SK-N-MC (cell line): ENCODE data around the gene CACNA1C.

Experiments
- DNase-seq: peaks from one replicate; pipeline ENCODE4 v3.0.0-alpha.2; 2011; ENCODE audit warnings: low read depth, low spot score
- H3K27ac ChIP-seq: fragments of 200-600 bp; sonication (generic); 2 replicates; pipeline ENCODE4 v1.5.1; 2016; ENCODE audit warnings: mixed run types
- H3K36me3 ChIP-seq: fragments of 200-600 bp; sonication (generic); 2 replicates; pipeline ENCODE4 v1.6.1; 2017; ENCODE audit warnings: antibody characterized with exemption, low read length, mixed read lengths; ENCODE audit not compliant: insufficient read depth
- H3K4me3 ChIP-seq: fragments of 200-600 bp; sonication (generic); 2 replicates; pipeline ENCODE4 v1.5.1; 2016
- H3K9ac ChIP-seq: fragments of 200-600 bp; sonication (generic); 2 replicates; pipeline ENCODE4 v1.8.0; 2017; ENCODE audit warnings: mixed run types, mixed read lengths; ENCODE audit not compliant: insufficient read length
- H3K9me3 ChIP-seq: fragments of 200-600 bp; sonication (generic); 2 replicates; pipeline ENCODE4 v1.6.1; 2017; ENCODE audit warnings: low read depth, mild to moderate bottlenecking, antibody characterized with exemption, low read length, moderate library complexity, mixed read lengths
- EZH2 ChIP-seq: fragments of 200-600 bp; sonication (generic); IDR thresholded peaks from one replicate; pipeline ENCODE4 v1.6.1; 2017; ENCODE audit warnings: antibody characterized with exemption
- FOXP2 ChIP-seq: optimal IDR thresholded peaks from 2 replicates; pipeline ENCODE3; 2011; ENCODE audit warnings: mild to moderate bottlenecking, moderate library complexity; ENCODE audit not compliant: insufficient read depth; ENCODE audit errors: extremely low read length, control extremely low read depth
- POLR2AphosphoS5 ChIP-seq: IDR thresholded peaks from 2 replicates; pipeline ENCODE4 v1.6.1; 2012; ENCODE audit warnings: mild to moderate bottlenecking, low read depth, low read length, borderline replicate concordance

CACNA1C gene

DNA sequence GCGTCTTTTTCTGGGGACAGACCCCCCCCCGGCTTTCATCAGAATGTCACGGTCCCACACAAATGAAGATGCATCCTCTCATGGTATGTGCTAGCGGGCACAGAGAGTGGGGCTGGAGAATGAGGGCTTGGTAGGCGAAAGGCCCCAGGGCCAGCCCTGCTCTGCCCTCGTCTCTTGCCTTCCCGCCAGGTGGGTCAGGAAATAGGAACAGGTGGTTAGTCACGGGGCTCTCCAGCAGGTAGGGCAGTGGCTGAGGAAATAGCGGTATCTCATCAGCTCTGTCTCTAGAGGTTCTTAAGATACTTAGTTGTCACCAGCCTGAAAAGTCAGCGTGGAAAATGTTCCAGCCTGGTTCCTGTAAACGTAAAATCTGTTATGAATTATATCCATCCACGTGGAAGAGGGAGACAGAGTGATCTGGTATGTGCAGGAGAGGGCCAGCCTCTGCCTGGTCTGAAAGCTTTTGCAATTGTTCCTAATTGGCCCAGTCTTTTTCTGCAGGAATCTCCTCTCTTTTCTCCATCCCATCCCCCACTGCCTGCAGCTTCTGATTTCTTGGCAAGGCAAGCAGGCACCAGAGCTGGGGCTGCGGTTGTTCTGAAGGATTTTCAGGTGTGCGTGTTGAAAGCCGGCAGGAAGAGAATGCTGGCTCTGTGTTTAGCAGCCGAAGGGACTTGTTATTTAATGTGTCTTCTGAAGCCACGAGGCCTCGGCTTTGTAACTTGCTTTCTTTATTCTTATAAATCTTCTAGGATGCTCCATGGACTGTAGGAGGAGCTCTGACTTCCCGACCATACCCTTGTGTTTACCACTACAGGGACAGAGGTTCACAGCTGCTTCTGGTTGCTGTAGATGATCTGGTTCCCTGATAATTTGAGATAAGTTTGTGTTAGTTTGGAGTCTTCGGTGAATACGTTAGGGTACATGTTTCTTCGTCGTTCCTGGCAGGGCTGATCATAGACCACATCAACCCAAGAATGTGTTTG is 131.1 kb downstream of the CACNA1C start:
- H3K27ac ChIP-seq, result peak overlapping the region; percentile 57
- H3K4me3 ChIP-seq, result peak overlapping the region; percentile 59
- H3K9ac ChIP-seq, result no peak overlapping the region
- no peaks in the 10 kb centered on the region for H3K36me3 ChIP-seq
- DNase-seq, result peak; percentile 18
- H3K9me3 ChIP-seq, result no peaks in the 10 kb centered on the region
- TF ChIP-seq EZH2 (no peak), POLR2AphosphoS5 (no peak), FOXP2 (no peak)

DNA sequence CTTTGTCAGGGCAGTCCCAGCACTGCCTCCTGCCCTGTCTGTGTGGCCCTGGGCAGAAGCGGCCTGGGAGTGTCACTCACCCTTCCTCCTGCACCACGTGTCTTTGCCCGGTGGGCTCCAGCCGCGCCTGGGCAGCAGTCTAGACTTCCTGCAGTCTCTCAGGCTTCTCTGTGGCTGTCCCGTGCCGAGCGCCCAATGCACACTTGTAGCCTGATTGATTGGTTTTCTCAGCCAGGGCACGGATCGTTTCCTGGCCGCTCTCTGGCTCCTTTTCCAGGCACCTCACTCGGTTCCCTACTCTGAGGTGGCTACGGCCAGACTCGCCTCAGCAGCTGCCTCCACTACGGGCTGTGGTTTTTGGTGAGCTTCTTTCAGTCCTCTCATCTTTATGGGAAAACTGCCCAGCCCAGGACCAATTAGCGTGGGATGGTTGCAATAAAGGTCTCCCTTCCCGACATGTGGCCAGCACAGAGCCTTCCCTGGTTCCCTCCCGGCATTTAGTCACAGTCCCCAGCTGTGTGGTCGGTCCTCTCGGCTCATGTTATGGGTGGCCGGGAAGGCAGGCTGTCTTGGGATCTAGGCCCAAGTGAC is 133.1 kb downstream of the CACNA1C start:
- TF ChIP-seq EZH2 (no peak), FOXP2 (no peak), POLR2AphosphoS5 (no peak)
- no peak for DNase-seq
- H3K9ac ChIP-seq, result no peak overlapping the region
- no peaks in the 10 kb centered on the region for H3K36me3 ChIP-seq
- H3K4me3 ChIP-seq, result no peak overlapping the region
- no peaks in the 10 kb centered on the region for H3K9me3 ChIP-seq
- H3K27ac ChIP-seq, result no peak overlapping the region

DNA sequence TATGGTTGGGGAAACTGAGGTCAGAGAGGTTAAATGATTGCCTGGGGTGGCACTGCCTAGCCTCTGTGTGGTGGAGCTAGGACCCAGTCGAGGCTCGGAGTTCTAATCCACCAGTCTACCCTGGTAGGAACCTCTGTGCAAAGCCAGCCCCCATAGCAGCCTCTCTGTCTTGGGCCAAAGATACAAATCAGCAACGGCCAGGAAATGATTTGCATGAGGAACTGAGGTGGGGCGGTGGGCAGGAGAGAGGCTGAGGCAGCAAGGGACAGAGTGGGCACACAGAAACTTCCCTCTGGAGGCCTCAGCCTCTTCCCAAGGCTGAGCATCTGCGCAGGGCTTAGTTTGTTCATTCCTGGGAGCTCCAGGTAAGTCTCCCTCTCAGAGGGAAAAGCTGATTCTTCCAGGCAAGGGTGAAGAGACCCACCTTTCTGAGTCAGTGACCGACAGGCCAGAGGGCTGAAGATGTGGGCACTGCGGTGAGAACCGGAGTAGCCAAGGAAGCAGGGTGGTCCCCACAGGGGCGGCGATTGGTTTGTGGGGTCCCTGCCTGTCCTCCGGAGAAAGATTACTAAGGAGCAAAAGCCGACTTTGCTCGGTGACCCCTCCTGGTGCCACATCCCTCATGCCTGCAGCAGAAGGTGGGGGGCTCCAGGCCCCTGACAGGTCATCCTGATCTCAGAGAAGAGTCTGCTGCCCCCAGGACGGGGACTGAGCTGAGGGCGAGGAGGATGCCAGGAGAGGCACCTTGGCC is 134.6 kb downstream of the CACNA1C start:
- no peak overlapping the region for H3K9ac ChIP-seq
- no peak for TF ChIP-seq FOXP2
- no peak for TF ChIP-seq POLR2AphosphoS5
- TF ChIP-seq EZH2, result no peak

DNA sequence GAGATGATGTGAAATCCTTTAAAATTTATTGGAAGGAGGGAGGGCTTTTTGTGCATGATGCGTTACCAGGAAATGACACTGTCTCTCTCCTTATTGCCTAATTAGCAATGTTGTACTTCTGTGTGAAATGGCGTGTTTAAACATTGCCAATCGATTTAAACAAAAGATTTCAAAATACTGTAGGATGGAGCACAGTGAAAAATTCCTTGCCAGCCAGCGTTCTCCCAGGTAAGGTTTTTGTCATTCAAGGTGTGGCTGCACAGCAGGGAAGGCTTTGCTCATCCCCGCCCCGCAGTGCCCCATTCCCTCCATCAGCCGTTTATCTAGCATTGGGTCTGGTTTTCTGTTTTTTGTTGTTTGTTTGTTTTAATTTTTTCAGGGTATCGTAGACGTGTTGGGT is 137.3 kb downstream of the CACNA1C start:
- no peak for DNase-seq
- H3K36me3 ChIP-seq, result no peaks in the 10 kb centered on the region
- TF ChIP-seq EZH2 (no peak), POLR2AphosphoS5 (no peak), FOXP2 (no peak)
- no peak overlapping the region for H3K4me3 ChIP-seq
- H3K9ac ChIP-seq, result no peak overlapping the region
- no peak overlapping the region for H3K27ac ChIP-seq
- no peaks in the 10 kb centered on the region for H3K9me3 ChIP-seq

More for the DNA sequence above, 134.6 kb downstream of the CACNA1C start:
- Histone ChIP-seq H3K36me3 (no peaks in the 10 kb centered on the region), H3K9me3 (no peaks in the 10 kb centered on the region), H3K27ac (no peak overlapping the region), H3K4me3 (no peak overlapping the region)
- no peak for DNase-seq

DNA sequence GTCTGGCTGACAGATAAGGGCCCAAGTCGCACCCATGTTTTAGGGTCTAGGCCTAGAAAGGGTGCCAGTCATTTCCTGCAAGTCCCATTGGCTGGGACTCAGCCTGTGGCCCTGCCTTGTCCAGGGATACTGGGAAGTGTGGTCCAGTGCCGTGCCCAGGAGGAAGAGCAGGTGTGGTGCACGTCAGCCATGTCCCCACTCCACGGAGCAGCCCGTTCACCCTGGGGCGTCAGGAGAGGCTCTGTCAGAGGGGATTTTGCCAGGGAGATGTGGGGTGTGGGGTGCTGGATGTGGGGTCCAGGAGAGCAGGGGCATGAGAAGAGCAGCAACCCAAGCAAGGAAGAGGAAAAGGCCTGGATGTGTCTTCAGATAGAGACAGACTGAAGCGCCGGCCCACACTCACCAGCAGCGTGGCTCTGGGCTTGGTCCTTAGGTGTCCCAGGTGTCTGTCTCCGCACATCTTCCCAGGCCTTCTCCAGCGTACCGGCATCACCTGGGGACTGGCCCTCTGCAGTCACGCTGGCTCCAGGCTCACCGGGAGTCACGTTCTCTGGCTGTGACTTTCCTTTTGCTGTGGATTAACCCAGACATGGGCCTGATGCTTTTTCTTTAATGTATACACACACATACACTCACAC is 138.2 kb downstream of the CACNA1C start:
- DNase-seq, result no peak
- no peak overlapping the region for H3K27ac ChIP-seq
- no peak overlapping the region for H3K9ac ChIP-seq
- H3K36me3 ChIP-seq, result no peaks in the 10 kb centered on the region
- H3K4me3 ChIP-seq, result no peak overlapping the region
- no peaks in the 10 kb centered on the region for H3K9me3 ChIP-seq
- TF ChIP-seq FOXP2, result no peak
- TF ChIP-seq EZH2, result no peak
- TF ChIP-seq POLR2AphosphoS5, result no peak

DNA sequence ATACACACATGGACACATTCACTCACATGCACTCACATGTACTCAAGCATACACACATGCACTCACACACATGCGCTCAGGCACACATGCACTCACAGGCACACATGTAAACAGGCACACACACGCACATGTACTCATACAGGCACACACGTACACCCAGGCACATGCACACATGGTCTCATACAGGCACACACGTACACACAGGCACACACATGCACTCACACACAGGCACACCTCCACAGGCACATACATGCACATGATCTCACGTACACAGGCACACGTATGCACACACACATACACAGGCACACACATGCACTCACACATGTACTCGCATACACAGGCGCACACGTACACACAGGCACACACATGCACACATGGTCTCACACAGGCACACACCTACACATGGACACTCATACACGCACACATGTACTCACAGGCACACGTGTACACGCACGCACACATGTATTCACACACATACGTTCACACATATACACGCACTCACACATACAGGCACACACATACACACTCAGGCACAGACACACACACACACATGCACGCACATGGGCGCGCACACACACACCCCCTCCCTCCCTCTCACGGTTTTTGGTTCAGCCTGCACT is 138.9 kb downstream of the CACNA1C start:
- H3K27ac ChIP-seq, result no peak overlapping the region
- H3K4me3 ChIP-seq, result no peak overlapping the region
- no peak for TF ChIP-seq EZH2
- no peak for TF ChIP-seq FOXP2
- TF ChIP-seq POLR2AphosphoS5, result no peak
- H3K9ac ChIP-seq, result no peak overlapping the region
- H3K9me3 ChIP-seq, result no peaks in the 10 kb centered on the region
- H3K36me3 ChIP-seq, result no peaks in the 10 kb centered on the region
- no peak for DNase-seq

DNA sequence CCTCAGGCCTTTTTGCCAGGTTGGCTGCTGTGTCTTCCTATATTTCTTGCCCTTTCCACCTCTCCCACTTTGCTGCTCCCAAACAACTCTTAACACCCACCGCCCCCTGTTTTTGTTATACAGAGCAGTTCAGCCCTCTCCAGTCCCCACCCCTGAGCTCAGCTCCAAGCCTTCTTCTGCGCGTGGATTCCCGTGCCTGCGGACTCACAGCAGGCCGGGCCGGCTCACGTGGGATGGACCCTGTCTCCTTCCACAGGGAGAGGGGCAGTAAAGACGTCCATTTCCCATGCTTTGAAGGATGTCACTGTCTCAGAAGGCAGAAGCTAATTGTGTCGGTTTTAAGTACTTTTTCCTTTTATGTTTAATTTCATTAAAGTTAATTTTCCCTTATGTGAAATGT is 139.4 kb downstream of the CACNA1C start:
- no peak for TF ChIP-seq FOXP2
- H3K36me3 ChIP-seq, result no peaks in the 10 kb centered on the region
- no peaks in the 10 kb centered on the region for H3K9me3 ChIP-seq
- H3K27ac ChIP-seq, result no peak overlapping the region
- no peak overlapping the region for H3K9ac ChIP-seq
- DNase-seq, result no peak
- no peak overlapping the region for H3K4me3 ChIP-seq
